ENCODE data around the gene KCND2.

- TF ChIP-seq RAD21 (IDR thresholded peaks at IDR 0.05; ENCODE audit: low read length) = no peak
- no peak for TF ChIP-seq USF1 (IDR thresholded peaks at IDR 0.05; ENCODE audit: borderline replicate concordance, low read depth)
- TF ChIP-seq MAX (IDR thresholded peaks at IDR 0.05; ENCODE audit: low read depth) = no peak
These were observed 430.7 kb downstream of the KCND2 start for GRCh38 chr7:120703585-120704240.
